GM18505 (cell line): ENCODE data around the gene RSPRY1.

Source experiments
- ATAC-seq: cut with Tn5 transposase; IDR thresholded peaks from one replicate; pipeline ENCODE4 v1.9.1; 2021; ENCODE audit not compliant: unreplicated experiment
- POLR2A ChIP-seq: IDR thresholded peaks from 4 replicates; pipeline ENCODE4 v1.6.1; 2011; ENCODE audit warnings: borderline replicate concordance; ENCODE audit not compliant: insufficient read depth, insufficient read length; ENCODE audit errors: extremely low read depth

The RSPRY1 gene

GRCh38 chr16:57256601-57257395 is 70.7 kb downstream of the RSPRY1 start:
- no peak for TF ChIP-seq POLR2A
- no peak for ATAC-seq

- no peak for ATAC-seq
- TF ChIP-seq POLR2A: no peak
These were observed 71.4 kb downstream of the RSPRY1 start for GRCh38 chr16:57257455-57258070.

- ATAC-seq: no peak
- TF ChIP-seq POLR2A: no peak
These were observed 72.2 kb downstream of the RSPRY1 start for GRCh38 chr16:57258226-57258909.

- no peak for TF ChIP-seq POLR2A
- ATAC-seq: no peak
These were observed 72.9 kb downstream of the RSPRY1 start for GRCh38 chr16:57258910-57259475.

- ATAC-seq: no peak
- no peak for TF ChIP-seq POLR2A
These were observed 74.3 kb downstream of the RSPRY1 start for GRCh38 chr16:57260294-57260929.

- TF ChIP-seq POLR2A: no peak
- ATAC-seq: no peak
These were observed 75.7 kb downstream of the RSPRY1 start for GRCh38 chr16:57261806-57262205.

- no peak for ATAC-seq
- TF ChIP-seq POLR2A: no peak
These were observed 76.9 kb downstream of the RSPRY1 start for GRCh38 chr16:57262841-57263540.

GRCh38 chr16:57263541-57264351 is 77.6 kb downstream of the RSPRY1 start:
- TF ChIP-seq POLR2A: no peak
- ATAC-seq: no peak

- TF ChIP-seq POLR2A: no peak
- ATAC-seq: no peak
These were observed 78.3 kb downstream of the RSPRY1 start for GRCh38 chr16:57264381-57264780.

- no peak for ATAC-seq
- no peak for TF ChIP-seq POLR2A
These were observed 78.8 kb downstream of the RSPRY1 start for GRCh38 chr16:57264950-57265371.

GRCh38 chr16:57265850-57266530 is 79.9 kb downstream of the RSPRY1 start:
- ATAC-seq: no peak
- no peak for TF ChIP-seq POLR2A
